Measurements from ENCODE around the gene LRCH4.
A peak's percentile ranks its signal among the peaks of the same experiment; 100 is the strongest.

LRCH4 gene

GRCh38 chr7:100602889-100603725 lies 17.2 kb upstream of the LRCH4 start:
- peak overlapping the region; percentile 79 for H2AFZ ChIP-seq (ENCODE audit: low read length)
- H3K9ac ChIP-seq (ENCODE audit: low read depth, low read length, poor library complexity): peak overlapping the region; percentile 70
- peak overlapping the region; percentile 92 for H3K18ac ChIP-seq (ENCODE audit: low read length)
- peaks cover 9% of the 10 kb centered on the region for H3K79me1 ChIP-seq (ENCODE audit: low read depth, low read length)
- H3K9me3 ChIP-seq (replicated peaks in 1 of 2; ENCODE audit: control insufficient read depth in 2 of 2, insufficient read depth in 1 of 2, low read depth in 1 of 2, low read length in 2 of 2): no peaks in the 10 kb centered on the region
- H2BK12ac ChIP-seq (ENCODE audit: low read length): no peak overlapping the region
- peak overlapping the region; percentile 84 for H2BK5ac ChIP-seq (ENCODE audit: low read length)
- H3K23ac ChIP-seq (ENCODE audit: low read depth, low read length, poor library complexity): peak overlapping the region; percentile 3
- H4K91ac ChIP-seq (ENCODE audit: low read depth, low read length, poor library complexity): peak overlapping the region; percentile 5
- peaks cover 0 to 26% (median 4%) of the 10 kb centered on the region in 3 experiments for H3K27me3 ChIP-seq (ENCODE audit: control insufficient read depth in 3 of 3, insufficient read depth in 3 of 3, low read depth in 1 of 3, low read length in 3 of 3)
- H3K4ac ChIP-seq (ENCODE audit: low read length): peak overlapping the region; percentile 76
- H3K4me3 ChIP-seq (ENCODE audit: low read length in 2 of 2): peak overlapping the region; percentile 41 to 50
- peak overlapping the region; percentile 5 for H2BK15ac ChIP-seq (ENCODE audit: low read length)
- H4K8ac ChIP-seq (ENCODE audit: low read depth, low read length): no peak overlapping the region
- peaks cover 25 to 34% of the 10 kb centered on the region in 2 donors for H3K4me1 ChIP-seq (ENCODE audit: control insufficient read depth in 2 of 2, insufficient read depth in 1 of 2, low read depth in 1 of 2, low read length in 2 of 2)
- no peak for DNase-seq (ENCODE audit: low spot score)
- H3K14ac ChIP-seq (ENCODE audit: low read length): no peak overlapping the region
- no CpG with 5 or more reads among the region's 21 CpGs for WGBS, 2 donors (ENCODE audit: extremely low coverage in 2 of 2, insufficient read length in 2 of 2, insufficient replicate concordance in 1 of 2)
- H2AK5ac ChIP-seq (ENCODE audit: low read depth, low read length): peak overlapping the region; percentile 76
- peak overlapping the region; percentile 59 for H3K4me2 ChIP-seq (ENCODE audit: insufficient read depth, low read length, poor library complexity, severe bottlenecking)
- peak overlapping the region; percentile 64 for H3K27ac ChIP-seq (replicated peaks; ENCODE audit: low read length)
- H2BK120ac ChIP-seq (ENCODE audit: low read depth, low read length): peak overlapping the region; percentile 72
- no peaks in the 10 kb centered on the region for H3K36me3 ChIP-seq (replicated peaks in 1 of 2; ENCODE audit: control insufficient read depth in 2 of 2, insufficient read depth in 2 of 2, low read length in 2 of 2)

GRCh38 chr7:100600730-100601038 lies 14.8 kb upstream of the LRCH4 start:
- Histone ChIP-seq H2AFZ (ENCODE audit: low read length) (no peak overlapping the region), H3K18ac (ENCODE audit: low read length) (peak overlapping the region; percentile 48), H3K4me2 (ENCODE audit: insufficient read depth, low read length, poor library complexity, severe bottlenecking) (no peak overlapping the region), H3K9ac (ENCODE audit: low read depth, low read length, poor library complexity) (peak overlapping the region; percentile 60), H3K4me3 (ENCODE audit: low read length in 2 of 2) (no peak overlapping the region), H3K23ac (ENCODE audit: low read depth, low read length, poor library complexity) (peak overlapping the region; percentile 75), H2BK5ac (ENCODE audit: low read length) (no peak overlapping the region), H3K14ac (ENCODE audit: low read length) (no peak overlapping the region), H3K4me1 (ENCODE audit: control insufficient read depth in 2 of 2, insufficient read depth in 1 of 2, low read depth in 1 of 2, low read length in 2 of 2) (peaks cover 25 to 30% of the 10 kb centered on the region in 2 donors), H3K36me3 (replicated peaks in 1 of 2; ENCODE audit: control insufficient read depth in 2 of 2, insufficient read depth in 2 of 2, low read length in 2 of 2) (peaks cover 0 to 2% of the 10 kb centered on the region in 2 donors), H3K9me3 (replicated peaks in 1 of 2; ENCODE audit: control insufficient read depth in 2 of 2, insufficient read depth in 1 of 2, low read depth in 1 of 2, low read length in 2 of 2) (no peaks in the 10 kb centered on the region), H2BK120ac (ENCODE audit: low read depth, low read length) (no peak overlapping the region), H3K4ac (ENCODE audit: low read length) (no peak overlapping the region), H2BK15ac (ENCODE audit: low read length) (no peak overlapping the region), H3K27ac (replicated peaks; ENCODE audit: low read length) (no peak overlapping the region), H4K91ac (ENCODE audit: low read depth, low read length, poor library complexity) (no peak overlapping the region), H4K8ac (ENCODE audit: low read depth, low read length) (no peak overlapping the region), H3K27me3 (ENCODE audit: control insufficient read depth in 3 of 3, insufficient read depth in 3 of 3, low read depth in 1 of 3, low read length in 3 of 3) (peaks cover 0 to 14% (median 0%) of the 10 kb centered on the region in 3 experiments), H2BK12ac (ENCODE audit: low read length) (peak overlapping the region; percentile 90), H2AK5ac (ENCODE audit: low read depth, low read length) (peak overlapping the region; percentile 41), H3K79me1 (ENCODE audit: low read depth, low read length) (peaks cover 9% of the 10 kb centered on the region)
- WGBS, 2 donors (ENCODE audit: extremely low coverage in 2 of 2, insufficient read length in 2 of 2, insufficient replicate concordance in 1 of 2): no CpG with 5 or more reads among the region's 9 CpGs
- DNase-seq (ENCODE audit: low spot score): no peak

GRCh38 chr7:100599911-100600729 lies 14.2 kb upstream of the LRCH4 start:
- DNase-seq (ENCODE audit: low spot score): no peak
- Histone ChIP-seq H3K4me1 (ENCODE audit: control insufficient read depth in 2 of 2, insufficient read depth in 1 of 2, low read depth in 1 of 2, low read length in 2 of 2) (peaks cover 21 to 26% of the 10 kb centered on the region in 2 donors), H4K91ac (ENCODE audit: low read depth, low read length, poor library complexity) (no peak overlapping the region), H3K27ac (replicated peaks; ENCODE audit: low read length) (no peak overlapping the region), H2BK15ac (ENCODE audit: low read length) (no peak overlapping the region), H2AK5ac (ENCODE audit: low read depth, low read length) (peak overlapping the region; percentile 84), H3K23ac (ENCODE audit: low read depth, low read length, poor library complexity) (peak overlapping the region; percentile 75), H3K9me3 (replicated peaks in 1 of 2; ENCODE audit: control insufficient read depth in 2 of 2, insufficient read depth in 1 of 2, low read depth in 1 of 2, low read length in 2 of 2) (no peaks in the 10 kb centered on the region), H3K36me3 (replicated peaks in 1 of 2; ENCODE audit: control insufficient read depth in 2 of 2, insufficient read depth in 2 of 2, low read length in 2 of 2) (peaks cover 0 to 2% of the 10 kb centered on the region in 2 donors), H2BK5ac (ENCODE audit: low read length) (peak overlapping the region; percentile 75), H3K27me3 (ENCODE audit: control insufficient read depth in 3 of 3, insufficient read depth in 3 of 3, low read depth in 1 of 3, low read length in 3 of 3) (peaks cover 0 to 8% (median 0%) of the 10 kb centered on the region in 3 experiments), H3K4me3 (ENCODE audit: low read length in 2 of 2) (no peak overlapping the region), H2AFZ (ENCODE audit: low read length) (no peak overlapping the region), H3K9ac (ENCODE audit: low read depth, low read length, poor library complexity) (peak overlapping the region; percentile 60), H3K14ac (ENCODE audit: low read length) (no peak overlapping the region), H3K79me1 (ENCODE audit: low read depth, low read length) (peaks cover 9% of the 10 kb centered on the region), H3K18ac (ENCODE audit: low read length) (peak overlapping the region; percentile 80), H4K8ac (ENCODE audit: low read depth, low read length) (no peak overlapping the region), H3K4ac (ENCODE audit: low read length) (no peak overlapping the region), H2BK12ac (ENCODE audit: low read length) (peak overlapping the region; percentile 90), H3K4me2 (ENCODE audit: insufficient read depth, low read length, poor library complexity, severe bottlenecking) (no peak overlapping the region), H2BK120ac (ENCODE audit: low read depth, low read length) (no peak overlapping the region)
- WGBS, 2 donors (ENCODE audit: extremely low coverage in 2 of 2, insufficient read length in 2 of 2, insufficient replicate concordance in 1 of 2): no CpG with 5 or more reads among the region's 18 CpGs

GRCh38 chr7:100598425-100598824 lies 12.5 kb upstream of the LRCH4 start:
- Histone ChIP-seq H2BK120ac (ENCODE audit: low read depth, low read length) (no peak overlapping the region), H3K36me3 (replicated peaks in 1 of 2; ENCODE audit: control insufficient read depth in 2 of 2, insufficient read depth in 2 of 2, low read length in 2 of 2) (peaks cover 0 to 2% of the 10 kb centered on the region in 2 donors), H3K4ac (ENCODE audit: low read length) (no peak overlapping the region), H4K91ac (ENCODE audit: low read depth, low read length, poor library complexity) (no peak overlapping the region), H3K23ac (ENCODE audit: low read depth, low read length, poor library complexity) (no peak overlapping the region), H3K9ac (ENCODE audit: low read depth, low read length, poor library complexity) (no peak overlapping the region), H3K27ac (replicated peaks; ENCODE audit: low read length) (no peak overlapping the region), H3K4me3 (ENCODE audit: low read length in 2 of 2) (no peak overlapping the region), H2BK15ac (ENCODE audit: low read length) (no peak overlapping the region), H3K18ac (ENCODE audit: low read length) (no peak overlapping the region), H3K14ac (ENCODE audit: low read length) (no peak overlapping the region), H2BK5ac (ENCODE audit: low read length) (no peak overlapping the region), H3K27me3 (ENCODE audit: control insufficient read depth in 3 of 3, insufficient read depth in 3 of 3, low read depth in 1 of 3, low read length in 3 of 3) (no peaks in the 10 kb centered on the region), H2AK5ac (ENCODE audit: low read depth, low read length) (no peak overlapping the region), H3K4me1 (ENCODE audit: control insufficient read depth in 2 of 2, insufficient read depth in 1 of 2, low read depth in 1 of 2, low read length in 2 of 2) (peaks cover 16 to 21% of the 10 kb centered on the region in 2 donors), H3K79me1 (ENCODE audit: low read depth, low read length) (peaks cover 7% of the 10 kb centered on the region), H2AFZ (ENCODE audit: low read length) (peak overlapping the region; percentile 6), H2BK12ac (ENCODE audit: low read length) (no peak overlapping the region), H3K4me2 (ENCODE audit: insufficient read depth, low read length, poor library complexity, severe bottlenecking) (no peak overlapping the region), H3K9me3 (replicated peaks in 1 of 2; ENCODE audit: control insufficient read depth in 2 of 2, insufficient read depth in 1 of 2, low read depth in 1 of 2, low read length in 2 of 2) (no peaks in the 10 kb centered on the region), H4K8ac (ENCODE audit: low read depth, low read length) (no peak overlapping the region)
- WGBS, 2 donors (ENCODE audit: extremely low coverage in 2 of 2, insufficient read length in 2 of 2, insufficient replicate concordance in 1 of 2): no CpG with 5 or more reads among the region's 4 CpGs
- DNase-seq (ENCODE audit: low spot score): no peak
